ENCODE data around the gene SPAG17. TPM values are rescaled to one million over a fixed set of nuclear protein-coding genes. Genes with fewer than 3 reads are reported as not detected.

The SPAG17 gene
- total and polyA plus RNA-seq, 2 donors from 2014 or later = 8.7 to 10.4 TPM

GRCh38 chr1:117964290-117965038 lies 220.6 kb downstream of the SPAG17 start:
- Histone ChIP-seq H3K9me3 (ENCODE audit: control insufficient read depth in 2 of 3, insufficient read depth in 1 of 3, low read length in 3 of 3) (no peaks in the 10 kb centered on the region), H3K27me3 (ENCODE audit: control insufficient read depth, insufficient read depth, low read length) (no peaks in the 10 kb centered on the region), H3K27ac (ENCODE audit: low read depth in 2 of 2, low read length in 2 of 2) (no peak overlapping the region), H3K4me1 (ENCODE audit: control insufficient read depth in 2 of 3, insufficient read depth in 2 of 3, low read depth in 1 of 3, low read length in 3 of 3) (no peaks in the 10 kb centered on the region), H3K9ac (ENCODE audit: low read length in 3 of 3) (no peak overlapping the region), H3K36me3 (ENCODE audit: control insufficient read depth in 2 of 3, insufficient read depth in 3 of 3, low read length in 3 of 3) (peaks cover 2 to 4% (median 3%) of the 10 kb centered on the region in 3 donors), H3K4me3 (ENCODE audit: low read length in 3 of 3) (no peak overlapping the region)
- no peak for FAIRE-seq
- intact Hi-C loops (cut with DNase I) = no loop called here
- DNase-seq = no peak
- TF ChIP-seq, protein P1, sequence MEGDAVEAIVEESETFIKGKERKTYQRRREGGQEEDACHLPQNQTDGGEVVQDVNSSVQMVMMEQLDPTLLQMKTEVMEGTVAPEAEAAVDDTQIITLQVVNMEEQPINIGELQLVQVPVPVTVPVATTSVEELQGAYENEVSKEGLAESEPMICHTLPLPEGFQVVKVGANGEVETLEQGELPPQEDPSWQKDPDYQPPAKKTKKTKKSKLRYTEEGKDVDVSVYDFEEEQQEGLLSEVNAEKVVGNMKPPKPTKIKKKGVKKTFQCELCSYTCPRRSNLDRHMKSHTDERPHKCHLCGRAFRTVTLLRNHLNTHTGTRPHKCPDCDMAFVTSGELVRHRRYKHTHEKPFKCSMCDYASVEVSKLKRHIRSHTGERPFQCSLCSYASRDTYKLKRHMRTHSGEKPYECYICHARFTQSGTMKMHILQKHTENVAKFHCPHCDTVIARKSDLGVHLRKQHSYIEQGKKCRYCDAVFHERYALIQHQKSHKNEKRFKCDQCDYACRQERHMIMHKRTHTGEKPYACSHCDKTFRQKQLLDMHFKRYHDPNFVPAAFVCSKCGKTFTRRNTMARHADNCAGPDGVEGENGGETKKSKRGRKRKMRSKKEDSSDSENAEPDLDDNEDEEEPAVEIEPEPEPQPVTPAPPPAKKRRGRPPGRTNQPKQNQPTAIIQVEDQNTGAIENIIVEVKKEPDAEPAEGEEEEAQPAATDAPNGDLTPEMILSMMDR (IDR thresholded peaks at IDR 0.05; ENCODE audit: borderline replicate concordance, extremely low read depth, insufficient read depth) = no peak

DNA sequence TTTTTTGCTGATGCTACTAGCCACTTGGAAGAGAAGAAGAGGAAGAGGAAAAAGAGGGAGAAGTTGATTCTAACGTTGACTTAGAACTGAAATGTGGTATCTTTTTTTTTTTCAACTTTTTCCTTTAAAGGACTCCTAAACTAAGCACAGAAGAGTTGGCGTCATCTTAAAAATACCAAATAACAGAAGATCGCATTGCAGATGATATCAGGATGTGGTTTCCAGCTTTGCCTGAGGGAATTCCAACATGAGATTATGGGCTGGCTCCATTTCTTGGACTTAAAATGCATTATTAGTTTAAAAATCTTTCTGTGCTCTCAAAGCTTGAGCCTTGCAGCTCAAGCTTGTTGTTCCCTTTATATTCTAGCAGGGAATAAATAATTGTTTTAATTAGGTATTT lies 225.7 kb downstream of the SPAG17 start:
- Histone ChIP-seq H3K27me3 (ENCODE audit: control insufficient read depth, insufficient read depth, low read length) (no peaks in the 10 kb centered on the region), H3K9me3 (ENCODE audit: control insufficient read depth in 2 of 3, insufficient read depth in 1 of 3, low read length in 3 of 3) (no peaks in the 10 kb centered on the region), H3K4me1 (ENCODE audit: control insufficient read depth in 2 of 3, insufficient read depth in 2 of 3, low read depth in 1 of 3, low read length in 3 of 3) (no peaks in the 10 kb centered on the region), H3K4me3 (ENCODE audit: low read length in 3 of 3) (no peak overlapping the region), H3K9ac (ENCODE audit: low read length in 3 of 3) (no peak overlapping the region), H3K36me3 (ENCODE audit: control insufficient read depth in 2 of 3, insufficient read depth in 3 of 3, low read length in 3 of 3) (peaks cover 3 to 33% (median 17%) of the 10 kb centered on the region in 3 donors), H3K27ac (ENCODE audit: low read depth in 2 of 2, low read length in 2 of 2) (no peak overlapping the region)
- intact Hi-C loops (cut with DNase I) = no loop called here
- DNase-seq = no peak
- TF ChIP-seq, protein P1 (IDR thresholded peaks at IDR 0.05; ENCODE audit: borderline replicate concordance, extremely low read depth, insufficient read depth) = no peak
- FAIRE-seq = no peak

DNA sequence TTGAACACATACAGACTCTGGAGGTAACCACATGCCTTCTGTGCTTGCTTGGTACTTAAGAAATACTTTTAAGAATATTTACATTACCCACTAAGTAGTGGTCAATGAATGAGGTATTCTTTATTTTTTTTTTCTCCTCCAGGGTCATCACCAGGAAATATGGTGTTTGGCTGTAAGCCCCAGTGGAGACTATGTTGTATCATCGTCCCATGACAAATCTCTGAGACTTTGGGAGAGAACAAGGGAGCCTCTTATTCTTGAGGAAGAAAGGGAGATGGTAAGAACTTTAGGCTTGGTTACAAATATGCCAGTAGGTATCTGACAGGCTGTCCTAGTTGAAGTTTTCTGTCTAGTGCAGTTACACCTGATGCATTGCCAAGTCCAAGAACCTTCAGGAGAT lies 232.6 kb downstream of the SPAG17 start:
- Histone ChIP-seq H3K4me1 (ENCODE audit: control insufficient read depth in 2 of 3, insufficient read depth in 2 of 3, low read depth in 1 of 3, low read length in 3 of 3) (no peaks in the 10 kb centered on the region), H3K9me3 (ENCODE audit: control insufficient read depth in 2 of 3, insufficient read depth in 1 of 3, low read length in 3 of 3) (no peaks in the 10 kb centered on the region), H3K27ac (ENCODE audit: low read depth in 2 of 2, low read length in 2 of 2) (no peak overlapping the region), H3K4me3 (ENCODE audit: low read length in 3 of 3) (no peak overlapping the region), H3K9ac (ENCODE audit: low read length in 3 of 3) (no peak overlapping the region), H3K36me3 (ENCODE audit: control insufficient read depth in 2 of 3, insufficient read depth in 3 of 3, low read length in 3 of 3) (peaks cover 7 to 67% (median 34%) of the 10 kb centered on the region in 3 donors), H3K27me3 (ENCODE audit: control insufficient read depth, insufficient read depth, low read length) (no peaks in the 10 kb centered on the region)
- no peak for FAIRE-seq
- no peak for DNase-seq
- intact Hi-C loops (cut with DNase I) = no loop called here
- TF ChIP-seq, protein P1 (IDR thresholded peaks at IDR 0.05; ENCODE audit: borderline replicate concordance, extremely low read depth, insufficient read depth) = no peak

All from kidney (tissue), 14 donors.